Psoas muscle (tissue), 8 donors: ENCODE results near the gene KCNK1. TPM values are rescaled to one million over a fixed set of nuclear protein-coding genes. Genes with fewer than 3 reads are reported as not detected.
A peak's percentile ranks its signal among the peaks of the same experiment; 100 is the strongest.
"Not testable (repeated sequence)": the region's sequence is repeated elsewhere in the genome, so short reads cannot be mapped to it uniquely, and the experiment has no call there.

Source experiments
- ATAC-seq, 4 donors: fragments of 200-7000 bp; cut with Tn5 transposase; one replicate each; pipeline ENCODE4 v1.9.1; 2020; ENCODE audit warnings: moderate library complexity in 3 of 4, mild to moderate bottlenecking in 2 of 4
- DNase-seq, 2 donors: peaks; one replicate each; pipeline ENCODE4 v3.0.0-alpha.2; 2020
- H3K27ac ChIP-seq: fragments of 200-600 bp; one replicate; pipeline ENCODE4 v1.8.0; 2022
- H3K27me3 ChIP-seq, 3 donors: fragments of 200-600 bp in 1 of 3; one replicate each; pipeline versions ENCODE4 v1.6.1 to v1.8.0; 2013 to 2022; ENCODE audit warnings: low read length in 2 of 3, mild to moderate bottlenecking in 2 of 3, moderate library complexity in 1 of 3; ENCODE audit not compliant: insufficient read depth in 3 of 3
- H3K36me3 ChIP-seq, 2 donors: fragments of 200-600 bp in 1 of 2; one replicate each; pipeline versions ENCODE4 v1.6.1 to v1.8.0; 2013 to 2022; ENCODE audit warnings: low read depth in 1 of 2, mild to moderate bottlenecking in 1 of 2, moderate library complexity in 1 of 2; ENCODE audit not compliant: insufficient read depth in 1 of 2
- H3K4me1 ChIP-seq: fragments of 200-600 bp; one replicate; pipeline ENCODE4 v1.8.0; 2022
- H3K4me3 ChIP-seq: fragments of 200-600 bp; one replicate; pipeline ENCODE4 v1.8.0; 2022; ENCODE audit warnings: mild to moderate bottlenecking
- H3K9me3 ChIP-seq: fragments of 200-600 bp; one replicate; pipeline ENCODE4 v1.8.0; 2022
- CTCF ChIP-seq: fragments of 200-600 bp; IDR thresholded peaks from one replicate; pipeline ENCODE4 v1.8.0; 2022; ENCODE audit warnings: antibody characterized with exemption
- WGBS, 3 donors: extraction: QIAGEN DNeasy Blood & Tissue Kit; methylation state at CpG; one replicate each; pipeline versions ENCODE4 v1.1.6 to v1.1.7; 2013; 5-methylcytosine and 5-hydroxymethylcytosine counted together
- intact Hi-C, 2 donors: fragments of 100-400 bp; cut with DNase I; formaldehyde crosslinking; loops; one replicate each; pipeline versions ENCODE4 v1.11.0 to v1.14.2; 2022
- polyA plus RNA-seq, 3 donors: library from polyadenylated mRNA; stranded (reverse); fragments of 200-250 nt; gene quantifications; one replicate each; pipeline ENCODE4 v1.2.3, GENCODE V29; 2013
- total RNA-seq, 4 donors: library from RNA; stranded (reverse); fragmentation: NEBNext Ultra II Directional in 2 of 4; extraction: Animal tissue kit (Norgen Biotek cat#: 25700) in 2 of 4; gene quantifications; one replicate each; pipeline versions ENCODE4 v1.2.1 to v1.2.4, GENCODE V29; 2021 to 2023
- donor health status: healthy with polysubstance abuse.
- donor health status: DM: no; HTN: no; CAD: no; lungs with moderate emphysema.
- donor health status: Bipolar disorder and iron deficiency.
- donor health status: healthy.
- donor health status: DM: yes; HTN: yes; CAD: no.
- donor health status: DM: no; HTN: no; CAD: no.
- donor health status: DM: no; HTN: no; CAD: no.
- donor health status: DM: yes; HTN: yes; CAD: no.

KCNK1 gene
- total and polyA plus RNA-seq, 7 donors = 0.14 to 0.38 (median 0.19) TPM; not detected in 1

DNA sequence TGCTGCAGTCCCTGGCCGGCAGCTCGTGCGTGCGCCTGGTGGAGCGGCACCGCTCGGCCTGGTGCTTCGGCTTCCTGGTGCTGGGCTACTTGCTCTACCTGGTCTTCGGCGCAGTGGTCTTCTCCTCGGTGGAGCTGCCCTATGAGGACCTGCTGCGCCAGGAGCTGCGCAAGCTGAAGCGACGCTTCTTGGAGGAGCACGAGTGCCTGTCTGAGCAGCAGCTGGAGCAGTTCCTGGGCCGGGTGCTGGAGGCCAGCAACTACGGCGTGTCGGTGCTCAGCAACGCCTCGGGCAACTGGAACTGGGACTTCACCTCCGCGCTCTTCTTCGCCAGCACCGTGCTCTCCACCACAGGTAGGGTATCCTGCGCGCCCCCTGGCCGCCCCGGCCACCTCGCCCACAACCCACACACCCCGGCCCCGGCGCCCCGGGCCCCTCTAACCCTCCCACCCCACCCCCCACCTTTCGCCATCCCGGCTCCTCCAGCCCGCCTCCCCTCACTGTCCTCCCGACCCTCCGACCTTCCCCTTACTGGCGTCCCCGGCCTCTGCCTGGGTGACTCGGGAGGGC, 352 bp downstream of the KCNK1 start:
- WGBS, 3 donors = 2% methylated on average over 36 to 43 of the region's 43 CpGs
- H3K36me3 ChIP-seq = no peaks in the 10 kb centered on the region
- H3K27me3 ChIP-seq = peaks cover 0 to 49% (median 6%) of the 10 kb centered on the region in 3 donors
- TF ChIP-seq CTCF = no peak
- H3K27ac ChIP-seq = no peak overlapping the region
- intact Hi-C loops = no loop called here
- no peaks in the 10 kb centered on the region for H3K4me1 ChIP-seq
- ATAC-seq (peak in 1 of 4 donors; percentile 37), DNase-seq (peak; percentile 23 to 55)
- no peaks in the 10 kb centered on the region for H3K9me3 ChIP-seq
- peak overlapping the region; percentile 53 for H3K4me3 ChIP-seq

DNA sequence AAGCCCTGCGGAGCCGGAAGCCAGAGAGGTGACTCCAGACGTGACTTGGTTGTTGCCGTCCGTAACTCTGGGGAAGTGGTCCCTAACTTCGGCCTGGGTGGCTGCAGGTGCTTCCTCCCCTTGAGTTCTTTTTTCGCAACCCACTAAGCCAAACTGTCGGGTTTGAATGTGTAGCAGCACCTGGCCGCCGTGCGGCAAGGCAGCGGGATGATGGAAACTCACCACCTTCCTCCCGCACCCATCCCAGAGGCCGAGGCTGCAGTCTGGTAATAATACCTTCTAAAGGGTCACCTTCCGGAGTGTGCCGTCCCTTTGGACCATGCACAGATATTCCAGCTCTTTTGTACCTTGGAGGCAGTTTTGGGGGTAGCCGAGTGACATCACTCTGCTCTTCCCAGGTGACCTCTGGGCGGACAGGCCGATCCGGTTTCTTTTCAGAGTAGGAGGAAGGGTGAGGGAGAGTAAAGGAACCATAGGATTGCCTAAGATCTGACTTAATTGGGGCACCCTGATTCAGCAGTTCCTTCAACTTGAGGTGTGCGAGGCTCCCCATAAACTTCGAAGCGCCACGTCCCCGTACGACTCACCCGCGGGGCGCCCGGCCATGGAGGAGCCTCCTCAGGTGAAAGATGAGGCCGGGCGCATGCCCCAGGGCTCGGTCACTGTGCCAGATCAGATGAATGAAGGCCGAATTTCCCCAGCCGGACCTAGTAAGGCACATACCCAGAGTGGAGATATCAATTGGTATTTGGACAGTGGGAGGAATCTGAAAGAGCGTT, 1.0 kb downstream of the KCNK1 start:
- 28 to 33% (median 33%) methylated on average over 35 to 36 of the region's 36 CpGs for WGBS, 3 donors
- Histone ChIP-seq H3K4me1 (no peaks in the 10 kb centered on the region), H3K27me3 (peaks cover 0 to 49% (median 6%) of the 10 kb centered on the region in 3 donors), H3K4me3 (peak overlapping the region; percentile 53), H3K27ac (no peak overlapping the region), H3K36me3 (no peaks in the 10 kb centered on the region), H3K9me3 (no peaks in the 10 kb centered on the region)
- ATAC-seq (no peak), DNase-seq (no peak)
- intact Hi-C loops = no loop called here
- TF ChIP-seq CTCF = no peak

DNA sequence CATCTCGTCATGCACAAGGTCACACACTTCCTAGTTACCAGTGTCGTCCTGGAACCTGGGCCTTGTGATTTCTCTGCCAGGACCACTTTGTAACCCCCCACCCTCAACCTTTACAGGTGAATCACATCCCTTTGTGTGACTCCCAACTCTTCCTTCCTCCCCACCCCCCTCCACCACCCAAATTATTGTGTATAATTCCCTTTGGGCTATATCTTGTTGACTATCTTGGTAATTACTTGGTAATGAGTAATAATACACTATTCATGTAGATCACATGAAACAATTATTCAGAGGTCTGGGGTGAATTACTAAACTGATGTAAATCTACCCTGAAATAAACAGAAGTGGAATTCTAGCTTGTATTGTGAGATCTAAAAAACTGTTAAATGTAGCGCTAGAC, 1.7 kb downstream of the KCNK1 start:
- H3K4me1 ChIP-seq = no peaks in the 10 kb centered on the region
- H3K27ac ChIP-seq = no peak overlapping the region
- TF ChIP-seq CTCF = no peak
- H3K9me3 ChIP-seq = no peaks in the 10 kb centered on the region
- intact Hi-C loops = no loop called here
- H3K36me3 ChIP-seq = no peaks in the 10 kb centered on the region
- WGBS, 3 donors = 81 to 87% (median 83%) methylated on average over 3 of the region's 3 CpGs
- H3K4me3 ChIP-seq = no peak overlapping the region
- ATAC-seq (no peak), DNase-seq (no peak)
- peaks cover 0 to 49% (median 6%) of the 10 kb centered on the region in 3 donors for H3K27me3 ChIP-seq

- 63 to 69% (median 64%) methylated on average over 1 of the region's 1 CpG for WGBS, 3 donors
- H3K27ac ChIP-seq = no peak overlapping the region
These were observed 3.1 kb downstream of the KCNK1 start for GRCh38 chr1:233617025-233617424.

GRCh38 chr1:233619414-233619813, 5.5 kb downstream of the KCNK1 start:
- H3K27ac ChIP-seq, DNase-seq, H3K9me3 ChIP-seq, H3K36me3 ChIP-seq, H3K4me1 ChIP-seq, intact Hi-C loops, ATAC-seq, H3K4me3 ChIP-seq: not testable (repeated sequence)
- 79 to 83% (median 82%) methylated on average over 7 of the region's 7 CpGs for whole genome bisulfite sequencing, 3 donors
- H3K27me3 ChIP-seq = peaks cover 0 to 27% (median 6%) of the 10 kb centered on the region in 3 donors

More at GRCh38 chr1:233617025-233617424, 3.1 kb downstream of the KCNK1 start:
- Histone ChIP-seq H3K4me1 (no peaks in the 10 kb centered on the region), H3K36me3 (no peaks in the 10 kb centered on the region), H3K9me3 (no peaks in the 10 kb centered on the region), H3K27me3 (peaks cover 0 to 44% (median 6%) of the 10 kb centered on the region in 3 donors), H3K4me3 (no peak overlapping the region)
- ATAC-seq = no peak
- no peak for DNase-seq
- intact Hi-C loops = no loop called here
- no peak for TF ChIP-seq CTCF
